Keratinocyte (primary cell): Measurements from ENCODE around the gene DNPH1. TPM values are rescaled to one million over a fixed set of nuclear protein-coding genes. Genes with fewer than 3 reads are reported as not detected.

Experiments used
- DNase-seq: peaks from one replicate; pipeline ENCODE4 v3.0.0-alpha.2; 2011; ENCODE audit warnings: low read depth, missing footprints, low spot score
- FAIRE-seq: peaks from 2 replicates; lab custom pipeline; 2011; peaks lifted over from hg19 to GRCh38; lab: Jason Lieb, UNC
- H2AFZ ChIP-seq: 2 replicates; pipeline ENCODE4 v1.6.0; 2012; ENCODE audit warnings: low read length, control low read depth, inconsistent platforms; ENCODE audit not compliant: control insufficient read depth
- H3K27ac ChIP-seq: 2 replicates; pipeline ENCODE4 v1.5.1; 2011; ENCODE audit warnings: low read length; ENCODE audit not compliant: control insufficient read depth, insufficient read depth
- H3K27me3 ChIP-seq: 3 replicates; pipeline ENCODE4 v1.6.0; 2011; ENCODE audit warnings: low read length; ENCODE audit not compliant: control insufficient read depth, insufficient read depth; ENCODE audit errors: extremely low read depth
- H3K36me3 ChIP-seq, 2 experiments: 2 replicates in 1 of 2; 3 replicates in 1 of 2; pipeline ENCODE4 v1.5.1; 2011; ENCODE audit warnings: low read length in 2 of 2, mild to moderate bottlenecking in 1 of 2; ENCODE audit not compliant: control insufficient read depth in 2 of 2, insufficient read depth in 2 of 2; ENCODE audit errors: extremely low read depth in 1 of 2
- H3K4me1 ChIP-seq: 3 replicates; pipeline ENCODE4 v1.5.1; 2011; ENCODE audit warnings: low read length; ENCODE audit not compliant: control insufficient read depth, insufficient read depth; ENCODE audit errors: extremely low read depth
- H3K4me2 ChIP-seq: 3 replicates; pipeline ENCODE4 v1.6.0; 2011; ENCODE audit warnings: low read depth, low read length; ENCODE audit not compliant: control insufficient read depth, insufficient read depth; ENCODE audit errors: extremely low read depth
- H3K4me3 ChIP-seq, 3 experiments: fragments of 200-600 bp in 1 of 3; sonication (generic) in 1 of 3; 2 replicates in 2 of 3; 3 replicates in 1 of 3; pipeline ENCODE4 v1.5.1; 2011 to 2016; ENCODE audit warnings: low read length in 3 of 3, mild to moderate bottlenecking in 3 of 3, control low read depth in 2 of 3, inconsistent platforms in 1 of 3, low read depth in 1 of 3, mixed read lengths in 1 of 3, mixed run types in 1 of 3, moderate library complexity in 1 of 3; ENCODE audit not compliant: control insufficient read depth in 2 of 3, insufficient read depth in 2 of 3; ENCODE audit errors: extremely low read depth in 1 of 3
- H3K79me2 ChIP-seq: 2 replicates; pipeline ENCODE4 v1.6.0; 2012; ENCODE audit warnings: low read length; ENCODE audit not compliant: control insufficient read depth, insufficient read depth
- H3K9ac ChIP-seq: 3 replicates; pipeline ENCODE4 v1.6.0; 2011; ENCODE audit warnings: low read length; ENCODE audit not compliant: control insufficient read depth, insufficient read depth; ENCODE audit errors: extremely low read depth
- H3K9me1 ChIP-seq: 3 replicates; pipeline ENCODE4 v1.6.0; 2011; ENCODE audit warnings: low read length; ENCODE audit not compliant: control insufficient read depth, insufficient read depth; ENCODE audit errors: extremely low read depth
- H3K9me3 ChIP-seq: 2 replicates; pipeline ENCODE4 v1.5.1; 2012; ENCODE audit warnings: low read depth, low read length; ENCODE audit not compliant: control insufficient read depth
- H4K20me1 ChIP-seq: 3 replicates; pipeline ENCODE4 v1.6.0; 2011; ENCODE audit warnings: low read length; ENCODE audit not compliant: control insufficient read depth, insufficient read depth; ENCODE audit errors: extremely low read depth
- EZH2 ChIP-seq: IDR thresholded peaks from one replicate; pipeline ENCODE4 v1.6.1; 2012; ENCODE audit warnings: inconsistent platforms, mild to moderate bottlenecking, low read length, moderate library complexity
- dilution Hi-C: fragments of 300-500 bp; cut with MboI; formaldehyde crosslinking; loops from one replicate; pipeline ENCODE4 v1.7.0; 2020; ENCODE audit warnings: low sequenced_read_pairs; ENCODE audit not compliant: extremely low pct_ligation_motif_present
- polyA plus RNA-seq, 5 experiments: library from polyadenylated mRNA; depleted of rRNA in 3 of 5; stranded (reverse) in 3 of 5; stranded (forward) in 1 of 5; unstranded in 1 of 5; fragments of >200 nt; gene quantifications; 1 replicate in 1 of 5; 2 replicates in 3 of 5; 3 replicates in 1 of 5; pipeline versions ENCODE4 v1.2.1 to v1.2.3, GENCODE V29; 2011 to 2012; ENCODE audit warnings: missing spikeins in 2 of 5, low read depth in 1 of 5, low replicate concordance in 1 of 5
- TF ChIP-seq, protein P1 (sequence below), 3 experiments: IDR thresholded peaks in 1 of 3; conservative IDR thresholded peaks in 1 of 3; optimal IDR thresholded peaks in 1 of 3; 2 replicates in 2 of 3; 3 replicates in 1 of 3; pipeline versions ENCODE3 to v1.5.1; 2011; ENCODE audit warnings: low read length in 3 of 3, mild to moderate bottlenecking in 3 of 3, moderate library complexity in 2 of 3, control low read depth in 1 of 3, inconsistent platforms in 1 of 3; ENCODE audit not compliant: insufficient read depth in 2 of 3; ENCODE audit errors: extremely low read depth in 1 of 3

DNPH1 gene
- polyA plus RNA-seq, 1 donor (not counting 4 experiments of a cell fraction or from before 2014, with no cell fraction given), result 73.9 TPM

DNA sequence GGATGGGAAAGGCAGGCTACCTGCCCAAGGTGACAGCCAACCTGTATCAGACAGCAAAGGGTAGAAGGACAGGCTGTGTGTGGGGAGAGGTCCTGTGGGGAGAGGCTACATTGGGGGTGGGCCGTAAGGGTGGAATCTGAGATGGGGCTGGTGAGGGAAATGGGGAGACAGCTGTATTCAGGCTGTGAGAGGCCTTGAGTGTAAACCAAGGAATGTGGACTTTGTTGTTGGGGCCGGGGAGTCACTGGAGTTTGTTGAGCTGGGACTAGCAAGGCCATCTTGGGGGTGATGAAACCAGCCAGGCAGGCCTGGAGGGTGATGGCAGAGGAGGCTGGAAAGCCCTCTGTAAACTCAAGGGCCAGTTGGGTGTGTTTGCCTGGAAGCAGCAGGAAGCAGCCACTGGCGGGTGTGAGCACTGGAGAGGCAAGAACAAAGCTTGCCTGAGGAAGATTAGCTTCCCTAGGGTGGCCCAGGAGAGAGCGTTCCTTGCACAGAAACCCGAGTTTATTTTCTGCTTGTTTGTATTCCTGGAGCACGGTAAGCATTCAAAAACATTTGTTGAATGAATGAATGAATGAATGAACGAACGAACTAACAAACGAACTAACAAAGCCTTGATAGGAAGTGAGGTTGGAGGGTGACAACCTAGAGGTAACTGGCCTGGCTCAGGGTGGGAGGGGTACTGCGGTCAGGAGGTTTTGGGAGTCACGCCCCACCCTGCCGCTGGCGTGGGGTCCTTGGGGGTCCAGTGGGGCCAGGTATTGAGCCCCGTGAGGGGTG, 32.9 kb upstream of the DNPH1 start:
- no peak overlapping the region for H3K4me3 ChIP-seq
- DNase-seq (no peak), FAIRE-seq (no peak)
- dilution Hi-C loops, result no loop called here
- no peak overlapping the region for H3K4me2 ChIP-seq
- no peaks in the 10 kb centered on the region for H3K9me1 ChIP-seq
- no peak for TF ChIP-seq EZH2
- TF ChIP-seq, protein P1, sequence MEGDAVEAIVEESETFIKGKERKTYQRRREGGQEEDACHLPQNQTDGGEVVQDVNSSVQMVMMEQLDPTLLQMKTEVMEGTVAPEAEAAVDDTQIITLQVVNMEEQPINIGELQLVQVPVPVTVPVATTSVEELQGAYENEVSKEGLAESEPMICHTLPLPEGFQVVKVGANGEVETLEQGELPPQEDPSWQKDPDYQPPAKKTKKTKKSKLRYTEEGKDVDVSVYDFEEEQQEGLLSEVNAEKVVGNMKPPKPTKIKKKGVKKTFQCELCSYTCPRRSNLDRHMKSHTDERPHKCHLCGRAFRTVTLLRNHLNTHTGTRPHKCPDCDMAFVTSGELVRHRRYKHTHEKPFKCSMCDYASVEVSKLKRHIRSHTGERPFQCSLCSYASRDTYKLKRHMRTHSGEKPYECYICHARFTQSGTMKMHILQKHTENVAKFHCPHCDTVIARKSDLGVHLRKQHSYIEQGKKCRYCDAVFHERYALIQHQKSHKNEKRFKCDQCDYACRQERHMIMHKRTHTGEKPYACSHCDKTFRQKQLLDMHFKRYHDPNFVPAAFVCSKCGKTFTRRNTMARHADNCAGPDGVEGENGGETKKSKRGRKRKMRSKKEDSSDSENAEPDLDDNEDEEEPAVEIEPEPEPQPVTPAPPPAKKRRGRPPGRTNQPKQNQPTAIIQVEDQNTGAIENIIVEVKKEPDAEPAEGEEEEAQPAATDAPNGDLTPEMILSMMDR (optimal IDR thresholded peaks at IDR 0.05 in 1 of 3, IDR thresholded peaks at IDR 0.05 in 1 of 3, conservative IDR thresholded peaks at IDR 0.05 in 1 of 3; ENCODE audit: extremely low read depth in 1 of 3, insufficient read depth in 2 of 3, low read length in 3 of 3), result no peak
- no peaks in the 10 kb centered on the region for H3K4me1 ChIP-seq
- H3K9ac ChIP-seq, result no peak overlapping the region
- no peaks in the 10 kb centered on the region for H3K36me3 ChIP-seq
- H2AFZ ChIP-seq, result no peak overlapping the region
- no peak overlapping the region for H3K27ac ChIP-seq
- H3K27me3 ChIP-seq, result peaks cover 3% of the 10 kb centered on the region
- no peaks in the 10 kb centered on the region for H3K9me3 ChIP-seq
- no peaks in the 10 kb centered on the region for H4K20me1 ChIP-seq
- no peaks in the 10 kb centered on the region for H3K79me2 ChIP-seq

DNA sequence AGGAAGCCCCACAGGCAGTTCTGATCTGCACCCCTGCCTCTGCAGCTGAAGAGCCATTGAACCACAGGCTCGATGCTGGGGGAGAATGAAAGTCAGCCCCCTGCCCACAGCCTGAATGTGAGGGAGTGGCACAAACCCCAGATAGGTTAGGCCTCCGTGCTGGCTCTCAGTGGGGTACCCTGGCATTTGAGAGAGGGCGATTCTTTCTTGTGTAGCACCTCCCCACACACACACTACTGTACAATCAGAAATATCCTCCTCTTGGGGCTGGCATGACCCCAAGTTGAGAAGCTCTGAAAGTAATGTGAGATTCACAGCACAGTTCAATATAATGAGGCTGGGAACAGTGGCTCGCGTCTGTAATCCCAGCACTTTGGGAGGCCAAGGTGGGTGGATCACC, 31.9 kb upstream of the DNPH1 start:
- dilution Hi-C loops, result no loop called here
- H3K4me3 ChIP-seq, result no peak overlapping the region
- H3K27ac ChIP-seq, result no peak overlapping the region
- H3K36me3 ChIP-seq, result no peaks in the 10 kb centered on the region
- H3K79me2 ChIP-seq, result no peaks in the 10 kb centered on the region
- DNase-seq (no peak), FAIRE-seq (no peak)
- no peaks in the 10 kb centered on the region for H3K9me1 ChIP-seq
- no peak for TF ChIP-seq EZH2
- TF ChIP-seq, protein P1 (optimal IDR thresholded peaks at IDR 0.05 in 1 of 3, IDR thresholded peaks at IDR 0.05 in 1 of 3, conservative IDR thresholded peaks at IDR 0.05 in 1 of 3; ENCODE audit: extremely low read depth in 1 of 3, insufficient read depth in 2 of 3, low read length in 3 of 3), result no peak
- H3K27me3 ChIP-seq, result peaks cover 3% of the 10 kb centered on the region
- H3K9ac ChIP-seq, result no peak overlapping the region
- H3K9me3 ChIP-seq, result no peaks in the 10 kb centered on the region
- H3K4me1 ChIP-seq, result no peaks in the 10 kb centered on the region
- H3K4me2 ChIP-seq, result no peak overlapping the region
- H2AFZ ChIP-seq, result no peak overlapping the region
- H4K20me1 ChIP-seq, result no peaks in the 10 kb centered on the region
